GM18520 (cell line): ENCODE results near the gene TREML4.
"Not testable (repeated sequence)": the region's sequence is repeated elsewhere in the genome, so short reads cannot be mapped to it uniquely, and the experiment has no call there.

ENCODE experiments used
- ATAC-seq: cut with Tn5 transposase; IDR thresholded peaks from one replicate; pipeline ENCODE4 v1.9.1; 2021; ENCODE audit not compliant: unreplicated experiment

Gene TREML4

GRCh38 chr6:41201764-41202173, 26.4 kb upstream of the TREML4 start:
- no peak for ATAC-seq

GRCh38 chr6:41204156-41204555, 24.0 kb upstream of the TREML4 start:
- no peak for ATAC-seq

- ATAC-seq, result no peak
Observed at GRCh38 chr6:41208439-41209106, 19.6 kb upstream of the TREML4 start.

- ATAC-seq, result no peak
Observed at GRCh38 chr6:41209547-41210320, 18.4 kb upstream of the TREML4 start.

- no peak for ATAC-seq
Observed at GRCh38 chr6:41214559-41215238, 13.4 kb upstream of the TREML4 start.

- ATAC-seq, result no peak
Observed at GRCh38 chr6:41215777-41216176, 12.4 kb upstream of the TREML4 start.

GRCh38 chr6:41216616-41217015, 11.5 kb upstream of the TREML4 start:
- no peak for ATAC-seq

- no peak for ATAC-seq
Observed at GRCh38 chr6:41222045-41222444, 6.1 kb upstream of the TREML4 start.

GRCh38 chr6:41222513-41222912, 5.6 kb upstream of the TREML4 start:
- ATAC-seq, result no peak

- no peak for ATAC-seq
Observed at GRCh38 chr6:41224800-41225199, 3.3 kb upstream of the TREML4 start.

- no peak for ATAC-seq
Observed at GRCh38 chr6:41226752-41227151, 1.4 kb upstream of the TREML4 start.

GRCh38 chr6:41228616-41229015, 467 bp downstream of the TREML4 start:
- no peak for ATAC-seq

GRCh38 chr6:41229721-41230120, 1.6 kb downstream of the TREML4 start:
- ATAC-seq, result no peak

- ATAC-seq, result no peak
Observed at GRCh38 chr6:41231246-41231645, 3.1 kb downstream of the TREML4 start.

GRCh38 chr6:41232667-41233066, 4.5 kb downstream of the TREML4 start:
- ATAC-seq, result no peak

GRCh38 chr6:41236276-41236675, 8.1 kb downstream of the TREML4 start:
- ATAC-seq, result no peak

GRCh38 chr6:41237128-41237527, 9.0 kb downstream of the TREML4 start:
- no peak for ATAC-seq

GRCh38 chr6:41239467-41240159, 11.5 kb downstream of the TREML4 start:
- ATAC-seq, result no peak

- not testable (repeated sequence) for ATAC-seq
Observed at GRCh38 chr6:41246529-41246928, 18.4 kb downstream of the TREML4 start.

GRCh38 chr6:41247288-41247865, 19.2 kb downstream of the TREML4 start:
- no peak for ATAC-seq
